NCI-H446 (cell line): ENCODE data around the gene MORN5.
"Not testable (repeated sequence)": the region's sequence is repeated elsewhere in the genome, so short reads cannot be mapped to it uniquely, and the experiment has no call there.

Source experiments
- DNase-seq, 2 experiments: peaks; one replicate each; lab custom pipeline; 2025; lab: John Stamatoyannopoulos, UW

MORN5 gene

GRCh38 chr9:122159026-122159924 is at the start of gene MORN5, which contains the start of gene NDUFA8:
TSS of gene MORN5 (plus strand) at chr9:122159908. CDS start at chr9:122159973, 65 bp downstream.
TSS of gene NDUFA8 (minus strand) at chr9:122159779. CDS start at chr9:122159677, 102 bp downstream.
- DNase-seq = peak; percentile 90 to 94

- DNase-seq = no peak
Observed at GRCh38 chr9:122110100-122110833, 49.4 kb upstream of the MORN5 start.

- no peak for DNase-seq
Observed at GRCh38 chr9:122111413-122112085, 48.2 kb upstream of the MORN5 start.

- DNase-seq = no peak
Observed at GRCh38 chr9:122112238-122112637, 47.5 kb upstream of the MORN5 start.

GRCh38 chr9:122113574-122113973 is 46.1 kb upstream of the MORN5 start:
- DNase-seq = no peak

- DNase-seq = no peak
Observed at GRCh38 chr9:122115176-122116035, 44.3 kb upstream of the MORN5 start.

GRCh38 chr9:122116040-122116439 is 43.7 kb upstream of the MORN5 start:
- DNase-seq = no peak

GRCh38 chr9:122116448-122117173 is 43.1 kb upstream of the MORN5 start:
- DNase-seq = no peak

GRCh38 chr9:122117241-122117640 is 42.5 kb upstream of the MORN5 start:
- not testable (repeated sequence) for DNase-seq

- DNase-seq = no peak
Observed at GRCh38 chr9:122118343-122119165, 41.2 kb upstream of the MORN5 start.

- no peak for DNase-seq
Observed at GRCh38 chr9:122119166-122119521, 40.6 kb upstream of the MORN5 start.

- no peak for DNase-seq
Observed at GRCh38 chr9:122119721-122120120, 40.0 kb upstream of the MORN5 start.

- DNase-seq = no peak
Observed at GRCh38 chr9:122120316-122121071, 39.2 kb upstream of the MORN5 start.

GRCh38 chr9:122121391-122121790 is 38.3 kb upstream of the MORN5 start:
- DNase-seq = no peak

GRCh38 chr9:122121931-122122330 is 37.8 kb upstream of the MORN5 start:
- no peak for DNase-seq

GRCh38 chr9:122122468-122122867 is 37.2 kb upstream of the MORN5 start:
- no peak for DNase-seq

- DNase-seq = peak; percentile 7 to 58
Observed at GRCh38 chr9:122122903-122123632, 36.6 kb upstream of the MORN5 start.

- DNase-seq = no peak
Observed at GRCh38 chr9:122124048-122124447, 35.7 kb upstream of the MORN5 start.
